GM23338 (cell line): ENCODE data around the gene COPZ1. TPM values are rescaled to one million over a fixed set of nuclear protein-coding genes. Genes with fewer than 3 reads are reported as not detected.
A peak's percentile ranks its signal among the peaks of the same experiment; 100 is the strongest.

Source experiments
- ATAC-seq: fragments of 200-7000 bp; cut with Tn5 transposase; 3 replicates; pipeline ENCODE4 v1.9.1; 2020
- DNase-seq: peaks from one replicate; pipeline ENCODE4 v3.0.0-alpha.2; 2015; ENCODE audit warnings: low spot score
- H2AFZ ChIP-seq: fragments of 200-600 bp; sonication (generic); 2 replicates; pipeline ENCODE4 v1.8.0; 2016; ENCODE audit warnings: antibody characterized with exemption, mild to moderate bottlenecking, moderate library complexity
- H3F3A ChIP-seq: fragments of 200-600 bp; sonication (generic); replicated peaks from 2 replicates; pipeline ENCODE4 v1.8.0; 2017; ENCODE audit warnings: antibody characterized with exemption, mixed run types, low read depth
- H3K27ac ChIP-seq: fragments of 200-600 bp; sonication (generic); 2 replicates; pipeline ENCODE4 v1.6.1; 2016; ENCODE audit warnings: low read depth
- H3K27me3 ChIP-seq: fragments of 200-600 bp; sonication (generic); 2 replicates; pipeline ENCODE4 v1.8.0; 2016; ENCODE audit warnings: mild to moderate bottlenecking, mixed run types, moderate library complexity; ENCODE audit not compliant: insufficient read depth
- H3K36me3 ChIP-seq: fragments of 200-600 bp; sonication (generic); 2 replicates; pipeline ENCODE4 v1.8.0; 2016; ENCODE audit warnings: mild to moderate bottlenecking; ENCODE audit not compliant: insufficient read depth
- H3K4me1 ChIP-seq: fragments of 200-600 bp; sonication (generic); 2 replicates; pipeline ENCODE4 v1.8.0; 2016; ENCODE audit warnings: mild to moderate bottlenecking, moderate library complexity; ENCODE audit not compliant: insufficient read depth
- H3K4me2 ChIP-seq: fragments of 200-600 bp; sonication (generic); 2 replicates; pipeline ENCODE4 v1.7.1; 2017; ENCODE audit warnings: mixed run types
- H3K4me3 ChIP-seq: fragments of 200-600 bp; sonication (generic); 2 replicates; pipeline ENCODE4 v1.6.1; 2016; ENCODE audit warnings: mixed run types
- H3K79me2 ChIP-seq: fragments of 200-600 bp; sonication (generic); replicated peaks from 2 replicates; pipeline ENCODE4 v1.8.0; 2017; ENCODE audit warnings: mild to moderate bottlenecking; ENCODE audit not compliant: insufficient read depth
- H3K9me2 ChIP-seq: fragments of 200-600 bp; sonication (generic); 2 replicates; pipeline ENCODE4 v1.8.0; 2017; ENCODE audit not compliant: insufficient read depth
- H4K20me1 ChIP-seq: fragments of 200-600 bp; sonication (generic); replicated peaks from 2 replicates; pipeline ENCODE4 v1.8.0; 2017; ENCODE audit warnings: mild to moderate bottlenecking; ENCODE audit not compliant: insufficient read depth
- H3K27ac Mint-ChIP-seq: 2 replicates; pipeline ENCODE4 v1.8.0; 2020; ENCODE audit warnings: inconsistent platforms, mild to moderate bottlenecking, moderate library complexity, mixed read lengths
- H3K27me3 Mint-ChIP-seq: 3 replicates; pipeline ENCODE4 v1.8.0; 2022; ENCODE audit warnings: low read depth, mild to moderate bottlenecking, moderate library complexity, mixed read lengths, inconsistent platforms; ENCODE audit not compliant: insufficient read depth, poor library complexity
- H3K36me3 Mint-ChIP-seq: 3 replicates; pipeline ENCODE4 v1.8.0; 2021; ENCODE audit warnings: low read depth, mild to moderate bottlenecking, inconsistent platforms, moderate library complexity, mixed read lengths
- H3K4me1 Mint-ChIP-seq: 3 replicates; pipeline ENCODE4 v1.8.0; 2020; ENCODE audit warnings: mild to moderate bottlenecking, inconsistent platforms, mixed read lengths
- H3K4me3 Mint-ChIP-seq: 3 replicates; pipeline ENCODE4 v1.8.0; 2021; ENCODE audit warnings: moderate library complexity, mild to moderate bottlenecking, inconsistent platforms, mixed read lengths
- H3K9me3 Mint-ChIP-seq: 3 replicates; pipeline ENCODE4 v1.8.0; 2020; ENCODE audit warnings: moderate library complexity, mild to moderate bottlenecking, inconsistent platforms, mixed read lengths
- ETS1 ChIP-seq: IDR thresholded peaks from 2 replicates; pipeline ENCODE4 v1.6.1; 2016; ENCODE audit warnings: antibody characterized with exemption
- POLR2AphosphoS5 ChIP-seq: IDR thresholded peaks from 2 replicates; pipeline ENCODE4 v1.6.1; 2016; ENCODE audit warnings: antibody characterized with exemption, low read depth
- REST ChIP-seq: IDR thresholded peaks from one replicate; pipeline ENCODE4 v1.6.1; 2018; ENCODE audit warnings: antibody characterized with exemption; ENCODE audit not compliant: unreplicated experiment
- ZNF462 ChIP-seq: fragments of 250-450 bp; sonication (Bioruptor Pico); IDR thresholded peaks from 2 replicates; pipeline ENCODE4 v1.5.0; 2020; ENCODE audit warnings: mild to moderate bottlenecking, moderate library complexity
- polyA plus RNA-seq: library from polyadenylated mRNA; unstranded; fragments of >200 nt; fragmentation: Nextera tagmentation; extraction: Ambion mirVana; gene quantifications from 2 replicates; pipeline ENCODE4 v1.2.1, GENCODE V29; 2016
- total RNA-seq: library from RNA; depleted of rRNA; stranded (reverse); fragments of >200 nt; shearing (Covaris generic); gene quantifications from 2 replicates; pipeline ENCODE4 v1.2.3, GENCODE V29; 2014

Gene COPZ1
- total and polyA plus RNA-seq, 2 experiments from 2014 or later = 79.9 to 91.2 TPM

GRCh38 chr12:54377797-54378515, 53.0 kb downstream of the COPZ1 start (continued):
- no peak for TF ChIP-seq REST

- H3K4me1 Mint-ChIP-seq = peaks cover 24% of the 10 kb centered on the region
- peaks cover 19% of the 10 kb centered on the region for H3K36me3 Mint-ChIP-seq
- peaks cover 17% of the 10 kb centered on the region; the same call in 1 of the 2 replicates for H3K27me3 ChIP-seq
- 0 out of 2 replicates have a peak overlapping the region, but pooled peaks have one; percentile 63 for H2AFZ ChIP-seq
- peaks cover 23% of the 10 kb centered on the region for H3K27me3 Mint-ChIP-seq
- ATAC-seq (peak; percentile 88), DNase-seq (peak; percentile 80)
- no peak overlapping the region for H3K27ac Mint-ChIP-seq
- H3K9me3 Mint-ChIP-seq = no peaks in the 10 kb centered on the region
- no peaks in the 10 kb centered on the region; the same call in none of the 2 replicates for H4K20me1 ChIP-seq
- H3K4me3 ChIP-seq = peak overlapping the region; percentile 60
- no peak for TF ChIP-seq REST
- TF ChIP-seq POLR2AphosphoS5 = no peak
- TF ChIP-seq ZNF462 (CRISPR knock-in tag) = no peak
- no peak for TF ChIP-seq ETS1
- no peak overlapping the region for H3K27ac ChIP-seq
- H3K36me3 ChIP-seq = peaks cover 5% of the 10 kb centered on the region; the same call in 1 of the 2 replicates
- peaks cover 11% of the 10 kb centered on the region for H3K4me1 ChIP-seq
- no peaks in the 10 kb centered on the region; the same call in 1 of the 2 replicates for H3F3A ChIP-seq
- H3K9me2 ChIP-seq = no peaks in the 10 kb centered on the region
- H3K4me3 Mint-ChIP-seq = peak overlapping the region; percentile 82
- H3K79me2 ChIP-seq = no peaks in the 10 kb centered on the region
- H3K4me2 ChIP-seq = peak overlapping the region; percentile 97
These were observed 54.0 kb downstream of the COPZ1 start for GRCh38 chr12:54378796-54379397.
